LNCAP (cell line): Measurements from ENCODE around the gene TMEM212.

Experiments used
- CTCF ChIP-seq: fragments of 450-650 bp; IDR thresholded peaks from 2 replicates; pipeline ENCODE4 v1.5.1; 2017; ENCODE audit warnings: mild to moderate bottlenecking

Gene TMEM212

GRCh38 chr3:171803044-171803443, 40.1 kb upstream of the TMEM212 start:
- TF ChIP-seq CTCF, result no peak

GRCh38 chr3:171804618-171805389, 38.3 kb upstream of the TMEM212 start:
- TF ChIP-seq CTCF, result no peak

GRCh38 chr3:171805687-171806086, 37.5 kb upstream of the TMEM212 start:
- TF ChIP-seq CTCF, result no peak

- TF ChIP-seq CTCF, result no peak
Observed at GRCh38 chr3:171806200-171807128, 36.7 kb upstream of the TMEM212 start.

- TF ChIP-seq CTCF, result no peak
Observed at GRCh38 chr3:171807129-171807675, 35.9 kb upstream of the TMEM212 start.

GRCh38 chr3:171807806-171808205, 35.3 kb upstream of the TMEM212 start:
- no peak for TF ChIP-seq CTCF

GRCh38 chr3:171809611-171809860, 33.6 kb upstream of the TMEM212 start:
- no peak for TF ChIP-seq CTCF
